ENCODE data around the gene TACR2. TPM values are rescaled to one million over a fixed set of nuclear protein-coding genes. Genes with fewer than 3 reads are reported as not detected.

TACR2 gene
- total and polyA plus RNA-seq, 2 experiments from 2014 or later = not detected

DNA sequence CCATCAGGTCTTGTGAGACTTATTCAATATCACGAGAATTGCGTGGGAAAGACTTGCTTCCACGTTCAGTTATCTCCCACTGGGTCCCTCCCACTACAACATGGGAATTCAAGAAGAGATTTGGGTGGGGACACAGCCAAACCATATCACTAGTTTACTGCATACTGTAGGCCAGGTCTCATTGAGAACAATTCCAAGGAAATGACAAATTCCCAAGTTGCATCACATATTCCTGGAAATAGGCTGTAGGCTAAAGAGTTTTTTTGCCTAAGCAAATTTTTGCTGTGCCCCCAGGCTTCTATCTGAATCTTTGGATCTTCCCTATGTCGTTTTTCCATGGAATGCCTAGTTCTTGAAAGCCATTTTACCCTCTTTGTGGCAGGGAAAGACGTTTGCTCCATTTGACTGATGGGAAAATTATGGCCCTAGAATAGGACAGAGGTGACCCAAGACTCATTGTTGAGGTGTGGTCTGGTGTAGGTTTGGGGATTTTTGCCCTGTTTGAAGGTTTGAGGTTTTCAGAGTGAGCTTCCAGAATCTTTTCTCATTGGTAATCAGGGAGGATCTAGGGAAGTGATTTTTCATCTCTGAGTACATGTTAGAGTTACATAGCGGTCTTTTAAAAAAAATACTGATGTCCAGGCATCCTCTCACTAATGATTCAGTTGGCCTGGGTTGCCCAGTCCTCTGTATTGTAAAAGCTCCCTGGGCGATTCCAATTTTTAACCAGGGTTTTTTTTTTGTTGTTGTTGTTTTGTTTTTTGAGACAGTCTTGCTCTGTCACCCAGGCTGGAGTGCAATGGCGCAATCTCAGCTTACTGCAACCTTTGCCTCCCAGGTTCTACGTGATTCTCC lies 44.4 kb downstream of the TACR2 start:
- Histone ChIP-seq H3K4me3 (no peak overlapping the region), H3K4me2 (no peak overlapping the region), H3F3A (replicated peaks; ENCODE audit: low read depth) (peaks cover 25% of the 10 kb centered on the region), H2AFZ (no peak overlapping the region), H3K79me2 (replicated peaks; ENCODE audit: insufficient read depth) (peaks cover 44% of the 10 kb centered on the region), H3K27ac (ENCODE audit: low read depth) (peak overlapping the region; percentile 66; the same call in 1 of the 2 replicates), H3K36me3 (ENCODE audit: insufficient read depth) (peaks cover 40% of the 10 kb centered on the region), H3K4me1 (ENCODE audit: insufficient read depth) (peaks cover 18% of the 10 kb centered on the region; the same call in 1 of the 2 replicates), H3K27me3 (ENCODE audit: insufficient read depth) (no peaks in the 10 kb centered on the region), H4K20me1 (replicated peaks; ENCODE audit: insufficient read depth) (peaks cover 14% of the 10 kb centered on the region), H3K9me2 (ENCODE audit: insufficient read depth) (no peaks in the 10 kb centered on the region)
- H3K4me1 Mint-ChIP-seq = peaks cover 38% of the 10 kb centered on the region
- H3K27ac Mint-ChIP-seq = peak overlapping the region; percentile 44; the same call in 1 of the 2 replicates
- ATAC-seq (no peak), DNase-seq (ENCODE audit: low spot score) (no peak)
- H3K36me3 Mint-ChIP-seq (ENCODE audit: low read depth) = peaks cover 73% of the 10 kb centered on the region
- no peak overlapping the region for H3K4me3 Mint-ChIP-seq
- TF ChIP-seq CREB1 (CRISPR knock-in tag; IDR thresholded peaks at IDR 0.05; ENCODE audit: low read depth) = no peak
- TF ChIP-seq, protein P1, sequence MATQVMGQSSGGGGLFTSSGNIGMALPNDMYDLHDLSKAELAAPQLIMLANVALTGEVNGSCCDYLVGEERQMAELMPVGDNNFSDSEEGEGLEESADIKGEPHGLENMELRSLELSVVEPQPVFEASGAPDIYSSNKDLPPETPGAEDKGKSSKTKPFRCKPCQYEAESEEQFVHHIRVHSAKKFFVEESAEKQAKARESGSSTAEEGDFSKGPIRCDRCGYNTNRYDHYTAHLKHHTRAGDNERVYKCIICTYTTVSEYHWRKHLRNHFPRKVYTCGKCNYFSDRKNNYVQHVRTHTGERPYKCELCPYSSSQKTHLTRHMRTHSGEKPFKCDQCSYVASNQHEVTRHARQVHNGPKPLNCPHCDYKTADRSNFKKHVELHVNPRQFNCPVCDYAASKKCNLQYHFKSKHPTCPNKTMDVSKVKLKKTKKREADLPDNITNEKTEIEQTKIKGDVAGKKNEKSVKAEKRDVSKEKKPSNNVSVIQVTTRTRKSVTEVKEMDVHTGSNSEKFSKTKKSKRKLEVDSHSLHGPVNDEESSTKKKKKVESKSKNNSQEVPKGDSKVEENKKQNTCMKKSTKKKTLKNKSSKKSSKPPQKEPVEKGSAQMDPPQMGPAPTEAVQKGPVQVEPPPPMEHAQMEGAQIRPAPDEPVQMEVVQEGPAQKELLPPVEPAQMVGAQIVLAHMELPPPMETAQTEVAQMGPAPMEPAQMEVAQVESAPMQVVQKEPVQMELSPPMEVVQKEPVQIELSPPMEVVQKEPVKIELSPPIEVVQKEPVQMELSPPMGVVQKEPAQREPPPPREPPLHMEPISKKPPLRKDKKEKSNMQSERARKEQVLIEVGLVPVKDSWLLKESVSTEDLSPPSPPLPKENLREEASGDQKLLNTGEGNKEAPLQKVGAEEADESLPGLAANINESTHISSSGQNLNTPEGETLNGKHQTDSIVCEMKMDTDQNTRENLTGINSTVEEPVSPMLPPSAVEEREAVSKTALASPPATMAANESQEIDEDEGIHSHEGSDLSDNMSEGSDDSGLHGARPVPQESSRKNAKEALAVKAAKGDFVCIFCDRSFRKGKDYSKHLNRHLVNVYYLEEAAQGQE (IDR thresholded peaks at IDR 0.05; ENCODE audit: unreplicated experiment) = no peak
- no peak for TF ChIP-seq NANOG (IDR thresholded peaks at IDR 0.05; ENCODE audit: borderline replicate concordance)
- no peak for TF ChIP-seq POLR2AphosphoS5 (IDR thresholded peaks at IDR 0.05; ENCODE audit: low read depth)
- no peak for TF ChIP-seq EZH2phosphoT487 (IDR thresholded peaks at IDR 0.05; ENCODE audit: unreplicated experiment)
- no peak for TF ChIP-seq ZNF331 (CRISPR knock-in tag; IDR thresholded peaks at IDR 0.05; ENCODE audit: low read depth)
- no peak for TF ChIP-seq EZH2 (IDR thresholded peaks at IDR 0.05; ENCODE audit: low read depth, unreplicated experiment)
- TF ChIP-seq STAT1 (IDR thresholded peaks at IDR 0.05; ENCODE audit: unreplicated experiment) = no peak
- TF ChIP-seq, protein P2, sequence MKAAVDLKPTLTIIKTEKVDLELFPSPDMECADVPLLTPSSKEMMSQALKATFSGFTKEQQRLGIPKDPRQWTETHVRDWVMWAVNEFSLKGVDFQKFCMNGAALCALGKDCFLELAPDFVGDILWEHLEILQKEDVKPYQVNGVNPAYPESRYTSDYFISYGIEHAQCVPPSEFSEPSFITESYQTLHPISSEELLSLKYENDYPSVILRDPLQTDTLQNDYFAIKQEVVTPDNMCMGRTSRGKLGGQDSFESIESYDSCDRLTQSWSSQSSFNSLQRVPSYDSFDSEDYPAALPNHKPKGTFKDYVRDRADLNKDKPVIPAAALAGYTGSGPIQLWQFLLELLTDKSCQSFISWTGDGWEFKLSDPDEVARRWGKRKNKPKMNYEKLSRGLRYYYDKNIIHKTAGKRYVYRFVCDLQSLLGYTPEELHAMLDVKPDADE (IDR thresholded peaks at IDR 0.05) = no peak
- TF ChIP-seq JUNB (IDR thresholded peaks at IDR 0.05; ENCODE audit: unreplicated experiment) = no peak
- TF ChIP-seq, protein P3, sequence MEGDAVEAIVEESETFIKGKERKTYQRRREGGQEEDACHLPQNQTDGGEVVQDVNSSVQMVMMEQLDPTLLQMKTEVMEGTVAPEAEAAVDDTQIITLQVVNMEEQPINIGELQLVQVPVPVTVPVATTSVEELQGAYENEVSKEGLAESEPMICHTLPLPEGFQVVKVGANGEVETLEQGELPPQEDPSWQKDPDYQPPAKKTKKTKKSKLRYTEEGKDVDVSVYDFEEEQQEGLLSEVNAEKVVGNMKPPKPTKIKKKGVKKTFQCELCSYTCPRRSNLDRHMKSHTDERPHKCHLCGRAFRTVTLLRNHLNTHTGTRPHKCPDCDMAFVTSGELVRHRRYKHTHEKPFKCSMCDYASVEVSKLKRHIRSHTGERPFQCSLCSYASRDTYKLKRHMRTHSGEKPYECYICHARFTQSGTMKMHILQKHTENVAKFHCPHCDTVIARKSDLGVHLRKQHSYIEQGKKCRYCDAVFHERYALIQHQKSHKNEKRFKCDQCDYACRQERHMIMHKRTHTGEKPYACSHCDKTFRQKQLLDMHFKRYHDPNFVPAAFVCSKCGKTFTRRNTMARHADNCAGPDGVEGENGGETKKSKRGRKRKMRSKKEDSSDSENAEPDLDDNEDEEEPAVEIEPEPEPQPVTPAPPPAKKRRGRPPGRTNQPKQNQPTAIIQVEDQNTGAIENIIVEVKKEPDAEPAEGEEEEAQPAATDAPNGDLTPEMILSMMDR (conservative IDR thresholded peaks at IDR 0.05; ENCODE audit: low read depth in 2 of 2) = no peak
- TF ChIP-seq, protein P4, sequence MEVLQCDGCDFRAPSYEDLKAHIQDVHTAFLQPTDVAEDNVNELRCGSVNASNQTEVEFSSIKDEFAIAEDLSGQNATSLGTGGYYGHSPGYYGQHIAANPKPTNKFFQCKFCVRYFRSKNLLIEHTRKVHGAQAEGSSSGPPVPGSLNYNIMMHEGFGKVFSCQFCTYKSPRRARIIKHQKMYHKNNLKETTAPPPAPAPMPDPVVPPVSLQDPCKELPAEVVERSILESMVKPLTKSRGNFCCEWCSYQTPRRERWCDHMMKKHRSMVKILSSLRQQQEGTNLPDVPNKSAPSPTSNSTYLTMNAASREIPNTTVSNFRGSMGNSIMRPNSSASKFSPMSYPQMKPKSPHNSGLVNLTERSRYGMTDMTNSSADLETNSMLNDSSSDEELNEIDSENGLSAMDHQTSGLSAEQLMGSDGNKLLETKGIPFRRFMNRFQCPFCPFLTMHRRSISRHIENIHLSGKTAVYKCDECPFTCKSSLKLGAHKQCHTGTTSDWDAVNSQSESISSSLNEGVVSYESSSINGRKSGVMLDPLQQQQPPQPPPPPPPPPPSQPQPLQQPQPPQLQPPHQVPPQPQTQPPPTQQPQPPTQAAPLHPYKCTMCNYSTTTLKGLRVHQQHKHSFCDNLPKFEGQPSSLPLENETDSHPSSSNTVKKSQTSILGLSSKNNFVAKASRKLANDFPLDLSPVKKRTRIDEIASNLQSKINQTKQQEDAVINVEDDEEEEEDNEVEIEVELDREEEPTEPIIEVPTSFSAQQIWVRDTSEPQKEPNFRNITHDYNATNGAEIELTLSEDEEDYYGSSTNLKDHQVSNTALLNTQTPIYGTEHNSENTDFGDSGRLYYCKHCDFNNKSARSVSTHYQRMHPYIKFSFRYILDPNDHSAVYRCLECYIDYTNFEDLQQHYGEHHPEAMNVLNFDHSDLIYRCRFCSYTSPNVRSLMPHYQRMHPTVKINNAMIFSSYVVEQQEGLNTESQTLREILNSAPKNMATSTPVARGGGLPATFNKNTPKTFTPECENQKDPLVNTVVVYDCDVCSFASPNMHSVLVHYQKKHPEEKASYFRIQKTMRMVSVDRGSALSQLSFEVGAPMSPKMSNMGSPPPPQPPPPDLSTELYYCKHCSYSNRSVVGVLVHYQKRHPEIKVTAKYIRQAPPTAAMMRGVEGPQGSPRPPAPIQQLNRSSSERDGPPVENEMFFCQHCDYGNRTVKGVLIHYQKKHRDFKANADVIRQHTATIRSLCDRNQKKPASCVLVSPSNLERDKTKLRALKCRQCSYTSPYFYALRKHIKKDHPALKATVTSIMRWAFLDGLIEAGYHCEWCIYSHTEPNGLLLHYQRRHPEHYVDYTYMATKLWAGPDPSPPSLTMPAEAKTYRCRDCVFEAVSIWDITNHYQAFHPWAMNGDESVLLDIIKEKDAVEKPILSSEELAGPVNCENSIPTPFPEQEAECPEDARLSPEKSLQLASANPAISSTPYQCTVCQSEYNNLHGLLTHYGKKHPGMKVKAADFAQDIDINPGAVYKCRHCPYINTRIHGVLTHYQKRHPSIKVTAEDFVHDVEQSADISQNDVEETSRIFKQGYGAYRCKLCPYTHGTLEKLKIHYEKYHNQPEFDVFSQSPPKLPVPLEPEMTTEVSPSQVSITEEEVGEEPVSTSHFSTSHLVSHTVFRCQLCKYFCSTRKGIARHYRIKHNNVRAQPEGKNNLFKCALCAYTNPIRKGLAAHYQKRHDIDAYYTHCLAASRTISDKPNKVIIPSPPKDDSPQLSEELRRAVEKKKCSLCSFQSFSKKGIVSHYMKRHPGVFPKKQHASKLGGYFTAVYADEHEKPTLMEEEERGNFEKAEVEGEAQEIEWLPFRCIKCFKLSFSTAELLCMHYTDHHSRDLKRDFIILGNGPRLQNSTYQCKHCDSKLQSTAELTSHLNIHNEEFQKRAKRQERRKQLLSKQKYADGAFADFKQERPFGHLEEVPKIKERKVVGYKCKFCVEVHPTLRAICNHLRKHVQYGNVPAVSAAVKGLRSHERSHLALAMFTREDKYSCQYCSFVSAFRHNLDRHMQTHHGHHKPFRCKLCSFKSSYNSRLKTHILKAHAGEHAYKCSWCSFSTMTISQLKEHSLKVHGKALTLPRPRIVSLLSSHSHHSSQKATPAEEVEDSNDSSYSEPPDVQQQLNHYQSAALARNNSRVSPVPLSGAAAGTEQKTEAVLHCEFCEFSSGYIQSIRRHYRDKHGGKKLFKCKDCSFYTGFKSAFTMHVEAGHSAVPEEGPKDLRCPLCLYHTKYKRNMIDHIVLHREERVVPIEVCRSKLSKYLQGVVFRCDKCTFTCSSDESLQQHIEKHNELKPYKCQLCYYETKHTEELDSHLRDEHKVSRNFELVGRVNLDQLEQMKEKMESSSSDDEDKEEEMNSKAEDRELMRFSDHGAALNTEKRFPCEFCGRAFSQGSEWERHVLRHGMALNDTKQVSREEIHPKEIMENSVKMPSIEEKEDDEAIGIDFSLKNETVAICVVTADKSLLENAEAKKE (CRISPR knock-in tag; IDR thresholded peaks at IDR 0.05) = no peak
- TF ChIP-seq ZNF114 (CRISPR knock-in tag; IDR thresholded peaks at IDR 0.05) = no peak
- H3K27me3 Mint-ChIP-seq (ENCODE audit: insufficient read depth, low read depth, poor library complexity) = peaks cover 12% of the 10 kb centered on the region
- no peaks in the 10 kb centered on the region for H3K9me3 Mint-ChIP-seq

All from GM23338 (cell line).